Endodermal cell (in vitro differentiated cells): ENCODE measurements around the gene NPC2. TPM values are rescaled to one million over a fixed set of nuclear protein-coding genes. Genes with fewer than 3 reads are reported as not detected.

ENCODE experiments used
- DNase-seq: peaks from one replicate; pipeline ENCODE4 v3.0.0-alpha.2; 2017
- H3K27ac ChIP-seq: 2 replicates; pipeline ENCODE4 v1.5.1; 2013; ENCODE audit warnings: mild to moderate bottlenecking, low read depth, low read length, moderate library complexity
- H3K27me3 ChIP-seq: 2 replicates; pipeline ENCODE4 v1.6.1; 2013; ENCODE audit warnings: mild to moderate bottlenecking, low read length, moderate library complexity; ENCODE audit not compliant: insufficient read depth, control insufficient read depth, poor library complexity, severe bottlenecking
- H3K36me3 ChIP-seq: 2 replicates; pipeline ENCODE4 v1.7.0; 2013; ENCODE audit warnings: mild to moderate bottlenecking, low read length, moderate library complexity; ENCODE audit not compliant: control insufficient read depth, insufficient read depth
- H3K4me1 ChIP-seq: one replicate; pipeline ENCODE4 v1.7.0; 2013; ENCODE audit warnings: low read length; ENCODE audit not compliant: control insufficient read depth, insufficient read depth
- H3K4me3 ChIP-seq: 2 replicates; pipeline ENCODE4 v1.5.1; 2013; ENCODE audit warnings: mild to moderate bottlenecking, low read length, moderate library complexity
- H3K9ac ChIP-seq: 2 replicates; pipeline ENCODE4 v1.6.1; 2013; ENCODE audit warnings: mild to moderate bottlenecking, low read length, moderate library complexity; ENCODE audit not compliant: poor library complexity, severe bottlenecking; ENCODE audit errors: extremely low read depth
- H3K9me3 ChIP-seq: 2 replicates; pipeline ENCODE4 v1.6.1; 2013; ENCODE audit warnings: mild to moderate bottlenecking, low read length, moderate library complexity; ENCODE audit not compliant: control insufficient read depth
- H3K27ac Mint-ChIP-seq: 2 replicates; pipeline ENCODE4 v1.8.0; 2020; ENCODE audit warnings: mixed read lengths
- H3K27me3 Mint-ChIP-seq: 2 replicates; pipeline ENCODE4 v1.8.0; 2021; ENCODE audit warnings: mild to moderate bottlenecking, mixed read lengths; ENCODE audit not compliant: insufficient read depth
- H3K36me3 Mint-ChIP-seq: 2 replicates; pipeline ENCODE4 v1.8.0; 2020; ENCODE audit warnings: low read depth, mixed read lengths
- H3K4me1 Mint-ChIP-seq: 2 replicates; pipeline ENCODE4 v1.8.0; 2020; ENCODE audit warnings: mixed read lengths
- H3K4me3 Mint-ChIP-seq: 2 replicates; pipeline ENCODE4 v1.8.0; 2020; ENCODE audit warnings: mild to moderate bottlenecking, moderate library complexity, mixed read lengths
- H3K9me3 Mint-ChIP-seq: 2 replicates; pipeline ENCODE4 v1.8.0; 2020; ENCODE audit warnings: mild to moderate bottlenecking, mixed read lengths
- WGBS, 2 experiments: methylation state at CpG; one replicate each; pipeline versions ENCODE4 v1.1.5 to v1.1.7; 2013; ENCODE audit warnings: missing lambda C conversion rate in 2 of 2, mixed read lengths in 1 of 2; ENCODE audit not compliant: insufficient coverage in 1 of 2, insufficient read length in 1 of 2; 5-methylcytosine and 5-hydroxymethylcytosine counted together
- total RNA-seq, 2 donors: library from RNA; stranded (reverse); fragmentation: NEBNext Ultra II Directional in 1 of 2; extraction: Animal tissue kit (Norgen Biotek cat#: 25700) in 1 of 2; gene quantifications; 2 replicates in 1 of 2; 3 replicates in 1 of 2; pipeline ENCODE4 v1.2.1, GENCODE V29; 2021
- TF ChIP-seq, protein P1 (sequence below): fragments of 200-600 bp; sonication (generic); conservative IDR thresholded peaks from 2 replicates; pipeline ENCODE4 v1.5.0; 2021; ENCODE audit warnings: antibody characterized with exemption, mild to moderate bottlenecking

The NPC2 gene
- total RNA-seq, 2 donors from 2014 or later = 279 to 462 TPM

GRCh38 chr14:74531467-74531866 lies 38.4 kb upstream of the NPC2 start:
- H3K9me3 Mint-ChIP-seq = no peaks in the 10 kb centered on the region
- Histone ChIP-seq H3K4me3 (no peak overlapping the region), H3K27me3 (no peaks in the 10 kb centered on the region), H3K36me3 (no peaks in the 10 kb centered on the region), H3K27ac (no peak overlapping the region), H3K9me3 (no peaks in the 10 kb centered on the region), H3K4me1 (no peaks in the 10 kb centered on the region), H3K9ac (no peak overlapping the region)
- no peaks in the 10 kb centered on the region for H3K27me3 Mint-ChIP-seq
- no peak overlapping the region for H3K4me3 Mint-ChIP-seq
- peaks cover 5% of the 10 kb centered on the region for H3K4me1 Mint-ChIP-seq
- no peaks in the 10 kb centered on the region for H3K36me3 Mint-ChIP-seq
- TF ChIP-seq, protein P1, sequence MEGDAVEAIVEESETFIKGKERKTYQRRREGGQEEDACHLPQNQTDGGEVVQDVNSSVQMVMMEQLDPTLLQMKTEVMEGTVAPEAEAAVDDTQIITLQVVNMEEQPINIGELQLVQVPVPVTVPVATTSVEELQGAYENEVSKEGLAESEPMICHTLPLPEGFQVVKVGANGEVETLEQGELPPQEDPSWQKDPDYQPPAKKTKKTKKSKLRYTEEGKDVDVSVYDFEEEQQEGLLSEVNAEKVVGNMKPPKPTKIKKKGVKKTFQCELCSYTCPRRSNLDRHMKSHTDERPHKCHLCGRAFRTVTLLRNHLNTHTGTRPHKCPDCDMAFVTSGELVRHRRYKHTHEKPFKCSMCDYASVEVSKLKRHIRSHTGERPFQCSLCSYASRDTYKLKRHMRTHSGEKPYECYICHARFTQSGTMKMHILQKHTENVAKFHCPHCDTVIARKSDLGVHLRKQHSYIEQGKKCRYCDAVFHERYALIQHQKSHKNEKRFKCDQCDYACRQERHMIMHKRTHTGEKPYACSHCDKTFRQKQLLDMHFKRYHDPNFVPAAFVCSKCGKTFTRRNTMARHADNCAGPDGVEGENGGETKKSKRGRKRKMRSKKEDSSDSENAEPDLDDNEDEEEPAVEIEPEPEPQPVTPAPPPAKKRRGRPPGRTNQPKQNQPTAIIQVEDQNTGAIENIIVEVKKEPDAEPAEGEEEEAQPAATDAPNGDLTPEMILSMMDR = peak; percentile 36
- no peak overlapping the region for H3K27ac Mint-ChIP-seq
- 63 to 73% methylated on average over 3 to 5 of the region's 5 CpGs for WGBS, 2 experiments
- peak; percentile 90 for DNase-seq

GRCh38 chr14:74531006-74531405 lies 37.9 kb upstream of the NPC2 start:
- Histone ChIP-seq H3K4me3 (no peak overlapping the region), H3K27ac (no peak overlapping the region), H3K4me1 (no peaks in the 10 kb centered on the region), H3K27me3 (no peaks in the 10 kb centered on the region), H3K9ac (no peak overlapping the region), H3K9me3 (no peaks in the 10 kb centered on the region), H3K36me3 (no peaks in the 10 kb centered on the region)
- 92% methylated on average over 2 to 3 of the region's 3 CpGs for WGBS, 2 experiments
- no peak overlapping the region for H3K4me3 Mint-ChIP-seq
- no peaks in the 10 kb centered on the region for H3K9me3 Mint-ChIP-seq
- no peaks in the 10 kb centered on the region for H3K27me3 Mint-ChIP-seq
- no peaks in the 10 kb centered on the region for H3K36me3 Mint-ChIP-seq
- no peak for DNase-seq
- H3K27ac Mint-ChIP-seq = no peak overlapping the region
- TF ChIP-seq, protein P1 = no peak
- H3K4me1 Mint-ChIP-seq = peaks cover 9% of the 10 kb centered on the region

- H3K4me3 ChIP-seq = no peak overlapping the region
- Mint-ChIP-seq H3K27ac (no peak overlapping the region), H3K9me3 (no peaks in the 10 kb centered on the region), H3K36me3 (no peaks in the 10 kb centered on the region), H3K4me1 (peaks cover 22% of the 10 kb centered on the region), H3K27me3 (no peaks in the 10 kb centered on the region), H3K4me3 (no peak overlapping the region)
- no peaks in the 10 kb centered on the region for H3K9me3 ChIP-seq
- H3K9ac ChIP-seq = no peak overlapping the region
- peaks cover 6% of the 10 kb centered on the region for H3K4me1 ChIP-seq
- no peak for DNase-seq
- no peaks in the 10 kb centered on the region for H3K36me3 ChIP-seq
- WGBS, 2 experiments = 89 to 96% methylated on average over 5 to 10 of the region's 10 CpGs
- no peak overlapping the region for H3K27ac ChIP-seq
- TF ChIP-seq, protein P1 = no peak
- H3K27me3 ChIP-seq = no peaks in the 10 kb centered on the region
These were observed 35.8 kb upstream of the NPC2 start for GRCh38 chr14:74528886-74529285.
